ENCODE results near the gene TSPAN5. TPM values are rescaled to one million over a fixed set of nuclear protein-coding genes. Genes with fewer than 3 reads are reported as not detected.

Gene TSPAN5
- total and polyA plus RNA-seq, 2 donors from 2014 or later, result 6.8 to 13.8 TPM

- intact Hi-C loops (cut with DNase I), result no loop called here
- Histone ChIP-seq H3K4me1 (ENCODE audit: control insufficient read depth in 2 of 3, insufficient read depth in 2 of 3, low read depth in 1 of 3, low read length in 3 of 3) (no peaks in the 10 kb centered on the region), H3K4me3 (ENCODE audit: low read length in 3 of 3) (no peak overlapping the region), H3K9me3 (ENCODE audit: control insufficient read depth in 2 of 3, insufficient read depth in 1 of 3, low read length in 3 of 3) (no peaks in the 10 kb centered on the region), H3K27me3 (ENCODE audit: control insufficient read depth, insufficient read depth, low read length) (no peaks in the 10 kb centered on the region), H3K27ac (ENCODE audit: low read depth in 2 of 2, low read length in 2 of 2) (no peak overlapping the region), H3K9ac (ENCODE audit: low read length in 3 of 3) (no peak overlapping the region), H3K36me3 (ENCODE audit: control insufficient read depth in 2 of 3, insufficient read depth in 3 of 3, low read length in 3 of 3) (no peaks in the 10 kb centered on the region)
- no peak for TF ChIP-seq CTCF (IDR thresholded peaks at IDR 0.05; ENCODE audit: borderline replicate concordance, extremely low read depth, insufficient read depth)
- no peak for FAIRE-seq
- no peak for DNase-seq
Observed at GRCh38 chr4:98522062-98522461, 136.3 kb downstream of the TSPAN5 start.

- H3K27ac ChIP-seq (ENCODE audit: low read depth in 2 of 2, low read length in 2 of 2), result no peak overlapping the region
- no peaks in the 10 kb centered on the region for H3K27me3 ChIP-seq (ENCODE audit: control insufficient read depth, insufficient read depth, low read length)
- FAIRE-seq (no peak), DNase-seq (no peak)
- intact Hi-C loops (cut with DNase I), result no loop called here
- no peak overlapping the region for H3K9ac ChIP-seq (ENCODE audit: low read length in 3 of 3)
- H3K4me1 ChIP-seq (ENCODE audit: control insufficient read depth in 2 of 3, insufficient read depth in 2 of 3, low read depth in 1 of 3, low read length in 3 of 3), result no peaks in the 10 kb centered on the region
- TF ChIP-seq CTCF (IDR thresholded peaks at IDR 0.05; ENCODE audit: borderline replicate concordance, extremely low read depth, insufficient read depth), result no peak
- H3K9me3 ChIP-seq (ENCODE audit: control insufficient read depth in 2 of 3, insufficient read depth in 1 of 3, low read length in 3 of 3), result no peaks in the 10 kb centered on the region
- no peak overlapping the region for H3K4me3 ChIP-seq (ENCODE audit: low read length in 3 of 3)
- no peaks in the 10 kb centered on the region for H3K36me3 ChIP-seq (ENCODE audit: control insufficient read depth in 2 of 3, insufficient read depth in 3 of 3, low read length in 3 of 3)
Observed at GRCh38 chr4:98521486-98521885, 136.9 kb downstream of the TSPAN5 start.

- no peaks in the 10 kb centered on the region for H3K36me3 ChIP-seq (ENCODE audit: control insufficient read depth in 2 of 3, insufficient read depth in 3 of 3, low read length in 3 of 3)
- FAIRE-seq (no peak), DNase-seq (no peak)
- intact Hi-C loops (cut with DNase I), result no loop called here
- H3K4me3 ChIP-seq (ENCODE audit: low read length in 3 of 3), result no peak overlapping the region
- no peak overlapping the region for H3K9ac ChIP-seq (ENCODE audit: low read length in 3 of 3)
- H3K4me1 ChIP-seq (ENCODE audit: control insufficient read depth in 2 of 3, insufficient read depth in 2 of 3, low read depth in 1 of 3, low read length in 3 of 3), result no peaks in the 10 kb centered on the region
- no peak for TF ChIP-seq CTCF (IDR thresholded peaks at IDR 0.05; ENCODE audit: borderline replicate concordance, extremely low read depth, insufficient read depth)
- no peaks in the 10 kb centered on the region for H3K27me3 ChIP-seq (ENCODE audit: control insufficient read depth, insufficient read depth, low read length)
- no peaks in the 10 kb centered on the region for H3K9me3 ChIP-seq (ENCODE audit: control insufficient read depth in 2 of 3, insufficient read depth in 1 of 3, low read length in 3 of 3)
- no peak overlapping the region for H3K27ac ChIP-seq (ENCODE audit: low read depth in 2 of 2, low read length in 2 of 2)
Observed at GRCh38 chr4:98519268-98519977, 139.0 kb downstream of the TSPAN5 start.
